Right lung (tissue), 5 donors: ENCODE data around the gene HIP1. TPM values are rescaled to one million over a fixed set of nuclear protein-coding genes. Genes with fewer than 3 reads are reported as not detected.
"Not testable (repeated sequence)": the region's sequence is repeated elsewhere in the genome, so short reads cannot be mapped to it uniquely, and the experiment has no call there.

Experiments used
- DNase-seq, 2 donors: peaks; one replicate each; pipeline ENCODE4 v3.0.0-alpha.2; 2013
- polyA plus RNA-seq, 5 donors: library from polyadenylated mRNA; unstranded; fragments of 120-200 nt; gene quantifications; one replicate each; pipeline versions ENCODE4 v1.2.1 to v1.2.3, GENCODE V29; 2013; ENCODE audit warnings: inconsistent platforms in 1 of 5, low replicate concordance in 1 of 5; ENCODE audit not compliant: insufficient read length in 5 of 5, insufficient read depth in 1 of 5

HIP1 gene
- polyA plus RNA-seq, 5 donors, result 33.4 to 44.7 (median 41.7) TPM

- peak; percentile 19 to 52 for DNase-seq
These were observed 203.9 kb downstream of the HIP1 start for GRCh38 chr7:75534727-75535307.

DNA sequence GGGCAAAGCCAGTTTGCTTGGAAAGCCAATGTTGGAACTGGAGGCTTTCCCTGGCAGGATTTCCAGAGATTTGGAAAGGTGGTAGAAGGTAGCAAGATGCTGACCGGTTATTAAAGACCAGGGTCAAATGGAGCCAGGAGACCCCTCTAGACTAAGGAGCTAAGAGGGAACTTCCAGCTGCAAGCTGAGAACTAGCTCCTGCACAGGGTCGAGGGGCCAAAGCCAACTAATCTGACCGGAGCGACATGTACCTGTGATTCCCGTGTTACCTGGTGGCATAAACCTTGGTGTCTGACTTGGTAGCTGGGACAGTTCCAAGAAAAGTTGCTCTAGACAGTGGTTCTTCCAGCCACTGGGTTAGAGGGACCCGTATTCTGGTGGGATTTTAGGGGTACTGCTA lies 204.8 kb downstream of the HIP1 start:
- no peak for DNase-seq

- no peak for DNase-seq
These were observed 206.1 kb downstream of the HIP1 start for GRCh38 chr7:75532639-75533038.

- DNase-seq, result no peak
These were observed 207.4 kb downstream of the HIP1 start for GRCh38 chr7:75531359-75531821.

DNA sequence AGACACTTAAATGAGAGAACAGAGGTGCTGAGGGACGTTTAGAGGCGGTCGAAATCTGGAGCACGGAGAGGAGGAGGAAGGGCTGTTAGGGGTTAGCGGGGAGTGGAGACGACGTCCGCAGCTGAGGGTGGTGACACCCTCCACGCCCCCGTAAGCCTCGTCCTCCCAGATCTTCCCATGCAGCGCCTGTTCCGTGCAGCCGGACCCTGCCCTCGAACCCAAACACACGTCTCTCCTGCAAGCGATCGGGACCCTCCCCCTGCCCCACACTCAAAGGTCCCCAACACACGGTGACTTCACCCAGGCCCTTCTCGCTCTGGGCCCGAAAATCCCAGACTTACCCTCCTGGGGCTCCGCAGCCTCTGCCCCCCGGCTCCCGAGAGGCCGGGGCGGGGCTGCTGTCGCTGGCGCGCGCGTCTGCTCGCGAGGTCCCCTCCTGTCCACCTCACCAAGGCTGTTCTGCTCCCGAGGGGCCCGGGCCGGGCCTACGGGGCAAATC lies 211.5 kb downstream of the HIP1 start:
- peak in 1 of 2 donors; percentile 2 for DNase-seq

DNA sequence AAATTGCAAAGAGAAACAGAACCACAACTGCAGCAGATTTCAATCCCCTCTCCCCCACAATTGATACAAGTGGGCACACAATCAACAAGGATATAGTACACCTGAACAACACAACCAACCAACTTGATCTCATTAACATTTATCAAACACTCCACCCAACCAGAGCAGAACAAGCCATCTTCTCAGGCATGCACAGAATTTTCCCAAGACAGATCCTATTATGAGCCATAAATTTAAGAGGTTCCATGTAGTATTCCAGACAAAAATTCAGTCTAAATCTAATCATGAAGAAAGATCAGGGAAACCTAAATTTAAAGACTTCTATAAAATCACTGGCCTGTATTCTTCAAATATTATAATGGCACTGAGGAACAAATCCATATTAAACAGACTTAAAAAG lies 217.0 kb downstream of the HIP1 start:
- not testable (repeated sequence) for DNase-seq

DNA sequence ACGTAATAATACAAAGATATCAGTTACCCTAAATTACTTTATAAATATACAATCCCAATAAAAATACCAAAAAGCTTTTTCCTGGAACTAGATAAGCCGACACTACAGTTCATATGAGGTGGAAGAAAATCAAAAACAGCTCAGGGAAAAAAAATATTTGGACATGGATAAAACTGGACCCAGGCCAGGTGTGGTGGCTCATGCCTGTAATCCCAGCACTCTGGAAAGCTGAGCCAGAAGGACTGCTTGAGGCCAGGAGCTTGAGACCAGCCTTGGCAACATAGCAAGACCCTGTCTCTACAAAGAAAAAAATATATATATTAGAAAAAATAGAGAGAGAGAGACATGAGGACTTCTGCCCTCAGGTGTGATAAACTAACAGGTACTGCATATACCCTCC lies 219.9 kb downstream of the HIP1 start:
- DNase-seq, result not testable (repeated sequence)

GRCh38 chr7:75509033-75509432 lies 229.7 kb downstream of the HIP1 start:
- DNase-seq, result not testable (repeated sequence)

GRCh38 chr7:75492020-75492419 lies 246.7 kb downstream of the HIP1 start, which contains the start of gene SPDYE5:
Gene SPDYE5 (plus strand): TSS chr7:75492320. CDS start chr7:75494048, 1,728 bp downstream.
- not testable (repeated sequence) for DNase-seq

DNA sequence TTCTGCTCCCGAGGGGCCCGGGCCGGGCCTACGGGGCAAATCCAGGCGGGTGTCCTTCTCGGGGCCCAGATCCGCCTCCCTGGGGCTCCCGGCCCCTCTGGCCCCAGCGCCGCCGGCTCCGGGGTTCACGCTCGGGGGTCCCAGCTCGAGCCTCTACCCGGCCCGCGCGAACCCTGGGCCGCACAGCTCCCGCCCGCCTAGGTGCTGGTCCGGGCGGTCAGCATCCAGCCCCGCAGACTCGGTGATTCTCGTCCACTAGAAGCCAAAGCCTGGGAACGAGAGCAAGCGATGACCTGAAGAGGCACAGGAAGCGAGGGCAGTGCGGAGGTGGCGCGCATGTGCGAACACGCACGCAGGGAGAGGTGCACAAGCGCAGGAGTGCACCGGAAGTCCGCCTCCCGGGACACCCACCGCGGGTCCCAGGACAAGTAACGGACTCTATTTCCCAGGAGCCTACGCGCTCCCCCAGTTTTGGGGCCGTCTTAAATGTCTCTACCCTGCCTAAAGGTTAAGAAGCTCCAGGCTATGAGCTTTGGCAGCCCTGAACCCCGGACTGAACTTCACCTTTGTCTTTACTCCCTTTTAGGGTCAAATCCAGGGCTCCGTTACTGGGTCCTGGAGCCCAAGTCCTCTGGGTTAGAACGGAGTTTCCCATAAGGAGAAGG lies 252.6 kb downstream of the HIP1 start, which contains the start of gene POM121C:
TSS of gene POM121C (minus strand) at position 321 of the 665 bp plus-strand sequence. CDS start 44,803 bp downstream, outside the sequence.
- DNase-seq, result peak; percentile 90 to 92

DNA sequence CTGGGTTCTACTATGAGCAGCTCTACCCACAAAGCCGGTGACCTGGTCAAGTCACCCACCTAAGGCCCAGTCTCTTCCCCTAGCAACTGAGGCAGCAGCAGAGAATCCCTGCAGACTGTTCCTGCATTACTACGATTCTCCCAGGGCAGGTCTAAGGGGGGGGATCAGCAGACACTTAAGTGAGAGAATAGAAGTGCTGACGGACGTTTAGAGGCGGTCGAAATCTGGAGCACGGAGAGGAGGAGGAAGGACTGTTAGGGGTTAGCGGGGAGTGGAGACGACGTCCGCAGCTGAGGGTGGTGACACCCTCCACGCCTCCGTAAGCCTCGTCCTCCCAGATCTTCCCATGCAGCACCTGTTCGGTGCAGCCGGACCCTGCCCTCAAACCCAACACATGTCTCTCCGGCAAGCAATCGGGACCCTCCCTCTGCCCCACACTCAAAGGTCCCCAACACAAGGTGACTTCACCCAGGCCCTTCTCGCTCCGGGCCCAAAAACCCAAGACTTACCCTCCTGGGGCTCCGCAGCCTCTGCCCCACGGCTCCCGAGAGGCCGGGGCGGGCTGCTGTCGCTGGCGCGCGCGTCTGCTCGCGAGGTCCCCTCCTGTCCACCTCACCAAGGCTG lies 253.3 kb downstream of the HIP1 start:
- DNase-seq, result peak in 1 of 2 donors; percentile 6

Other genes starting within 250 kb of the HIP1 start
- 1 to 10 TPM; 3.0 to 7.0 (median 4.3) TPM for gene SPDYE5, start 246.6 kb downstream of the HIP1 start, polyA plus RNA-seq
- gene CCL26, start 33.3 kb upstream of the HIP1 start, polyA plus RNA-seq, result under 1 TPM in 3 of 5 donors, not detected in 2; 0.21 to 0.73 (median 0.59) TPM
- 1 to 10 TPM in 1 of 5 donors, under 1 TPM in 3, not detected in 1; 0.20 to 2.5 (median 0.49) TPM for gene CCL24, start 74.9 kb upstream of the HIP1 start, polyA plus RNA-seq
- 10 to 100 TPM; 36.6 to 65.7 (median 45.4) TPM for gene RHBDD2, start 140.1 kb upstream of the HIP1 start, polyA plus RNA-seq
- 10 to 100 TPM; 40.9 to 62.8 (median 48.1) TPM for gene POR, start 176.2 kb upstream of the HIP1 start, polyA plus RNA-seq